GM21447 (cell line): Measurements from ENCODE around the gene PTEN.

Experiments
- ATAC-seq: cut with Tn5 transposase; IDR thresholded peaks from one replicate; pipeline ENCODE4 v1.9.1; 2021; ENCODE audit not compliant: unreplicated experiment

The PTEN gene

DNA sequence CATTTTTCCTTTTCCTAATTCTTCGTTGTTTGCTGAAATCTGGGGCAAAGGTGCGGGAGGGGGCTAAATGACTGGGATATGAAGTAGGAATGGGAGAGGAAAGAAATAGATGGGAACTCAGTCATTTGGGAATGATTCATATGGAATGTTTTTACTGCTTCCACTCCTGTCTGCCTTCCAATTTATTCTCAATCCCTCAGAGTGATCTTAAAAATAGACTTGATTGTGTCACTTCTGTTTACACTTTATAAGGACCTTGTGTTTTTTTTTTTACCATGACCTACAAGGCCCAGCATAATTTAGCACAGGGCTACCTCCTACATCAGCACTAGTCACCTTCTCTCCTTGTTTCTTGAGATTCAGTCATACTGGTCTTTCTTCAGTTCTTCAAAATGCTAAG lies 97.9 kb downstream of the PTEN start:
- ATAC-seq = no peak

DNA sequence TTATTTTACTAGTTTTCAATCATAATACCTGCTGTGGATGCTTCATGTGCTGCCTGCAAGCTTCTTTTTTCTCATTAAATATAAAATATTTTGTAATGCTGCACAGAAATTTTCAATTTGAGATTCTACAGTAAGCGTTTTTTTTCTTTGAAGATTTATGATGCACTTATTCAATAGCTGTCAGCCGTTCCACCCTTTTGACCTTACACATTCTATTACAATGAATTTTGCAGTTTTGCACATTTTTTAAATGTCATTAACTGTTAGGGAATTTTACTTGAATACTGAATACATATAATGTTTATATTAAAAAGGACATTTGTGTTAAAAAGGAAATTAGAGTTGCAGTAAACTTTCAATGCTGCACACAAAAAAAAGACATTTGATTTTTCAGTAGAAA lies 103.0 kb downstream of the PTEN start:
- ATAC-seq = no peak

DNA sequence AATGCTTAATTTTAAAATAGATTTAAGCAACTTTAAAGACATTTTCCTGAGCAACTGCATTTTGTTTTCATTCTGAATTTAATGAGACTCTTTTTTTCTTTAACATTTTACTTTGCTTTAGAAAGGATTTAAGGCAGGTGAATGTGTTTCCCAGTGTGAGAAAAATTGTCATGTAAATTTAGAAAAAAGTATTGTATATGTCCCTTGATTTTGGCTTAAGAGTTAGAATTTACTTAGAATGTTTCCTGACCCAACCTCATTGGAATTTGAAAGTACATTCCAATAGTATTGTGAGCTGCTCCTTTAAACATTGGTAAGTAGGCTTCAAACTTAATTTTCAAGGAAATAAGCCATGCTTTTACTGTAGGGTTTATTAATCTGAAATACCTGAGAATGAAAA lies 110.2 kb downstream of the PTEN start:
- ATAC-seq = no peak

DNA sequence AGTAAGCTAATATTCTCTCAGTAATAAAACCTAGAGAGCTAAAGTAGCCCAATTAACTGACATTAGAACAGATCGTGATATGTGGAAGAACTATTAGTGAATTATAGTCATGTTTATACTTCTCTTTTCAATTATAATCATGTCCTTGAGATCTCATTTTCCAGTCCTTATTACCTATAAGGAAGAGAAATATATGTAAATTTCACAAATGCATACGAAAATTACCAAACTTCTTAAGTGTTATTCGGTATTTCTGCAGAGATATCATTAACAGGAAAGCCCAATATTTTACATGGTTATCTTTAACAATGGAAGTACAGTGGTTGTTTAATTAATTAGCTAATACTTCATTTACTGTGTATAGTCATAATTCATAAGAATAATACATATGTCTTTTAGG lies 110.7 kb downstream of the PTEN start:
- ATAC-seq = no peak

DNA sequence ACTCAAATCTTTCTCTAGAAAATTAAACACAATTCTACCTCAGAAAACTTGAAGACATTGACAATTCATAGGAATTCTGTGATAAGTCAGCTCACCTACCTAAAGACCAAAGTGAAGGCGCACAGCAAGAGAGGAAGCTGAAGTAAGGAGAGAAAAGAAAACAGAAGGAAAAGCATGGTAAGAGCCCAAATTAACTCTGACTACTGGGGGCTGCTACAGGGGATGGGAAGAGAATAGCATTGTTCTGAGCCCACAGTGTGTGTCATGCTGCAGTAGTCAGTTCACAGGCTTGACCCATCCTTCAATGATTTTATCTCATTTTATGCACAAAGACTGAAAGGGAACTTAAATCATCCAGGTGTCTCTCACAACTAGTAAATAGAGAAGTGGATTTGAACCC lies 111.3 kb downstream of the PTEN start:
- no peak for ATAC-seq

DNA sequence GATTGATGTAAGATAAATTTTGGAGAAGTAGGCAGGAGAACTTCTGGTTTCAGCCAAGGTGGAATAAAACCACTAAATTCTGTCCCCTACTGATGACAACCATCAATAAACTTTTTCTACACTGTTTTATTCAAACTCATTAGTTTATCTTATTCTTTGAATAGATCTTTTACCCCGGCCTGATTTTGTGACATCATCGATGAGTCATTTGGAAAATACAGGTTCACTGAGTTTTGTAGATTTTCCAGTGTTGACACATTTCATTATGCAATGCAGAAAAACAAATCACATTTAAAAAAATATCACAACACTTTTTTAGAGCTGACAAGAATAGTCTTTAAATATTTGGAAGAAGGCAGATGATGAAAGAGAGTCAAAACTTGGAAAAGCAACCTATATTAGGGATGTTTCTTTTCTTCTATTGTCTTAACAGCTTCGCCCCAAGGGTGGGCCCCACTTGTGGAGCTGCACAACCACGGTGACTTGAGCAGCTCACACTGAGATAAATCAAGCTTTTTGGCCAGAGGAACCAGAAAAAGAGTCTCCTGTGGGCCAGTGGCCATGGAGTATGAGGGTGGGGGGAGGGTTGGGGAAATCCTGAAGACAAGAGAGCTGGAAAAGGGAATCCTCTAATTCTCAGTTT lies 112.8 kb downstream of the PTEN start:
- ATAC-seq = no peak

DNA sequence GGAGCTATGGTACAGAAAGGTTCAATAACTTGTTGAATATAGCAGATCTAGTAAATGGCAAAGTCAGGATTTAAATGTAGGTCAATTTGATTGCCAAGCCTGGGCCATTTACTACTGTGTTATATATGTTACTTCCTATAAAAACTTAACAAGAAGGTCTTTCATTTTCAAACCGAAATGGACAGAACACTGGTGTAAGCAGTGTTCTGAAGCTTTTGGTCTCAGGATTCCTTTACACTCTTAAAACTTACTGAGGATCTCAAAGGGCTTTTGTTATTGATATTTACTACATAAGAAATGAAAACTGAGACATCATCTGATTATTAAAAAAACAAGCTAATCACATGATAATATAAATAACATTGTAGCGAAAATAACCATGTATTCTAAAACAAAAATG lies 114.7 kb downstream of the PTEN start:
- ATAC-seq = no peak

DNA sequence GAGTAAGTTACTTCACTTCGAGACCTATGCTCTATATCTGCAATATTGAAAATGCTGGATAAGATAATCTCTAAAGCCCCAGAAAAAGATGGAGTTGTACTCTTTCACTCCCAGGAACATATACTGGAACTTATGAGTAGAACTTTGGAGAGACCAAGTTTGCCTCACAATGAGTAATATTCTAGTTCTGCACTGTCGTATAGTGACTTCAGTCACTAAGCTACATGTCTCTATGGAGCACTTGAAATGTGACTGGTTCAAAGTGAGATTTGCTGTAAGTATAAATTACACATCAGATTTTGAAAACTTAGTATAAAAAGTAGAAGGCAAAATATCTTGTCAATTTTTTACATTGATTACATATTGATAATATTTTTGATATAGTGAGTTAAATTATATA lies 116.4 kb downstream of the PTEN start:
- no peak for ATAC-seq

DNA sequence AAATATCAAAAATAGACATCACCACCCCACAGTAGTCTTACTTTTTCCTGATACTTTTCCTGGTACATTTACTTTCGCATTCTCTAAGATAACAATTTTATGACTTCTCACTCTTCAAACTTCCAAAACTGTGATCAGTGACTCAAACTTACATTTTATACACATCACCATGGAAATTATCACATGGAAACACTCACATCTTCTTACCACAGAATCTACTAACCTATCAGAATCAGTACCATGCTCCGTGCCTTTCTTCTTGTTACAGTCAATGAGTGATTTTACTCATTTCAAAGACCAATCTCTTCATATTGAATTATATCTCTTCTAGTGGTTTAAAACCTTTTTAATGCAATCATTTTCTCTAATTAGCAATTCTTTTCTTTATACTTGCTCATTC lies 120.3 kb downstream of the PTEN start:
- no peak for ATAC-seq

DNA sequence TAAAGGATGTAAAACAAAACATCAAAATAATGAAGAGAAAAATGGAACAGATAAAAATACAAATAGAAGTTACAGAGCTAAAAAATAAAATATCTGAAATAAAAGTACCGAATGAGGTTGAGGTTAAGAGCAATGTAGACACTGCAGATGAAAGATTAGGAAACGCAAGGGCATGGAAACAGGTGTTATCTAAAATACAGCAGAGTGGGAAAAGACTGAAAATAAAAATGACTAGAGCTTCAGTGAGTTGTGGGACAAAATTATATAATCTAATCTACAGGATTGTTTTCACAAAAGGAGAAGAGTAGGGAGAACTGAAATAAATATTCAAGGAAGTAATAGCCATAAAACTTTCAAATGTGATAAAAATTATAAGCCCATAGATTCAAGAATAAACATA lies 123.8 kb downstream of the PTEN start:
- no peak for ATAC-seq

DNA sequence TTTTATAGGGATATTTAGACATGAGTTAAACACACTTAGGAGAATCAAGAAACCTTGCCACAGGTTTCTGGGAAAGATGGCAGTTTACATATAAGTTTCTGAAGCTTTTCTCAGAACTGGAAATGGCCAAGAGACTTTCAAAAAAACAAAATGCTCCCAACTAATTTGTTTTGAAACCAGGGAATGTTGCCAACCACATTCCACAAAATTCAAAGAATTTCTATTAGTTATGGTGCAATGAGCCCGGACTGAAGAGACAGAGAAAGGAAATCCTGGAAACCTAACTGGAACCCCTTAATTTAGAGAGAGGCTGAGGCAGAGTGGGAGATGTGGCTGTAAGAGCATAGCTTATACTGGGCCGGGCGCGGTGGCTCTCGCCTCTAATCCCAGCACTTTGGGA lies 128.5 kb downstream of the PTEN start:
- no peak for ATAC-seq

DNA sequence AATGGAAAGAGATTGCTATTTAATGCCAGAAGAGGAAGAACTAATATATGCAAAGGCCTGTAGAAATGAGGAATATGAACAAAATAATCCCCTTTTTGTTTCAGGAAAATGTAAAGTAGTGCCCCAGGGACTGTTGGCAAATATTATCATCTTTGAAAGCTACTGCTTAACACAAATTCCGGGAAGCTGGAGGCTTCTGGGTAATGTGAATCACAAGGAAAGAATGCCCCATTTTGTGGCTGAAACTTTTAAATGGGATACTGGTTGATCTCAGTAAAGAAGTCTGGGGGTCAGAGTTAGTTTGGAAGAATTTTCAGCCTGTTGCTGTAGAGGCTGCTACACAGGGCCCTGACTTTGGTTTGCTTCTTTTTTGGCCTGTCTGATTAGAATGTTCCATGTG lies 141.0 kb downstream of the PTEN start:
- no peak for ATAC-seq

DNA sequence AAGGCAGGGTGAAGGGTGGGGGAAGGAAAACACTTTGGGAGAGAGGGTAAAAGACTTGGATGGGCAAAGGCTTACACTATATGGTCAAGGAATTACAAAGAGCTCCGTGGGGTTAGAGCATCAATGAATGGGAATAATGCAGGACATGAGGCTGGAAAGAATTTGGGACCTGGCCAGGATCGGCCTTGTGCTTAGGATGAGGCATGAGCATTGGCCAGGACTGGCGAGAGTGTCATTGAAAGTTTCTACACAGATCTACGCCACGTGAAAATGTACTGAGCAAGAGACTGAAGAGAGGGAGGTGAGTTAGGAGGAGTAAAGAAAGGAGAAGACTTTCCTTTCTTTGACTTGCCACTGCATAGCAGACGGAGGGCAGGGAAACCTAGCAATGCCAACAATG lies 142.8 kb downstream of the PTEN start:
- ATAC-seq = no peak

DNA sequence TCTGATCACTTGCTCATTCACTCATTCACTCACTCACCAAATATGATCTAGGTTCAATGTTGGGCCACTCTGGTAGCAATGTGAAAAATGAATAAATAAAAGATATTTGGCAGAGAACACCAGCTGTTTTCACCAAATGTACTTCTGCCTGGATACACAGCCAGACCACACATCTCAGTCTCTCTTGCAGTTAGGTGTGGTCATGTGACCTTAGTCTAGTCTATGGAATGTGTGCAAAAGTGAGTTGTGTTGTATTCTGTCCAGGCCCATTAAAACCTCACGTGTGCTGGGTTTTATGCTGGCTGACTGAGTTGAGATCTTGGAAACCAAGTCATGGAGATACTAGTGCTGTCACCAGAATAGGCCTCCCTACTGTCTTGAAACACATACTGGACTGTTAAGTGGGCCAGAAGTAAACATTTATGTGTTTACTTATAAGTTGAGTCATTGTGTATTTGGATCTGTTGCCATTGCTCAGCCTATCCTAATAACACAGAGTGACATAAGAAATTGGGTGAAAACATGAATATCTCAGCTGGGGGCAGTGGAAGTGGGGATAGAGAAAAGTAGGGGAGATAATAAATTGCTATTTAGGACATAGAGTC lies 145.5 kb downstream of the PTEN start:
- ATAC-seq = no peak

DNA sequence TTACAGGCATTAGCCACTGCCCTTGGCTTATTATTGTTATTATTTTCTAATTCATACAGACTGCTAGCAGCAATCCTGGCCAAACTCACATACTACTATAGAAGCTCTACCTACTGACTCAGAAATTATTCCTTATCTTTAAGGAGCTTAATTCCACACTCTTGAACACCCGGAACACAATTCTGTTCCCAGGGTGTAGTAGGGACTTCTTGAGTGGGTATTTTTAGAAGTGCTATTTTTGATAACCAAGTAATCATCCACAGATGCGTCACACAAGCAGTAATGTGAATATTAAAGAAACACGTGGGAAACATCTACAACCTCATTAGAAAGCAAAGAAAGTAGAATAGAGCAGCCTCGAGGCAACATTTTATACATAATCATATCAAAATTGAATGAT lies 149.2 kb downstream of the PTEN start:
- no peak for ATAC-seq

DNA sequence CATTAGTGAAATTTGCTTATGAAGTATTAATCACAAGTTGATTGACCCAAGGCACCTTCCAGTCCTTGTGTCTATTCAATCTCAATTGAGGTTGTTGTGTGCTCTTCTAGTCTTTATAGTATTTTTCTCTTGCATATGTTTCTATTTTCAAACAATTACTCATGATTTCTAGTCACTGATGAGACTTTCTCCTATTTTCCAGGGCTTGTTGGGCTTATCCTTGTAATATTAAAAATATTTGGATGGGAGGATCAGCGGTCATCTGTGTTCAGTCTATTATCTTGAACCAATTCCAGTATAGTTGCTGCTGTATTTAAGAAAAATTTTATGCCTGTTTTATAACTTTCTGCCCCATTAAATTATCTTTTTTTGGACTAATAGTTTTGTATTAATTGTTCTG lies 154.4 kb downstream of the PTEN start:
- ATAC-seq = no peak

DNA sequence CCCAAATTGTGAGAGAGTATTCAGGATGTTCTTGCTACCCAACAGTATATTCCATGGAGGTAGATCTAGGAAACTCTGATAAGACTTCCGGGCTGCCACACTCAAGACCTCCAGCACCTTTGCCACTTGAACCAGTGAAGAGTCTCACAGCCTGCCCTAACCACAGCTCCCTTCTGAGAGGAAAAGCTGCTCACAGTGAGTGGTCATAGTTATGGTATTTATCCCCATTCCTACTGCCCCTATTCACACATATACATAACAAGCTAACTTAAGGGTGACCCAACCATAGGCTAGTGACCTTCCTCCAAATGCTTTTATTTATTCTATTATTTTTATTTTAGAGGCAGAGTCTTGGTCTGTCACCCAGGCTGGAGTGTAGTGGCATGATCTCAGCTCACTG lies 156.3 kb downstream of the PTEN start:
- no peak for ATAC-seq
